Measurements from ENCODE around the gene HLF.

- TF ChIP-seq MAX (IDR thresholded peaks at IDR 0.05) (no peak), EP300 (IDR thresholded peaks at IDR 0.05; ENCODE audit: borderline replicate concordance) (no peak), TAF1 (IDR thresholded peaks at IDR 0.05; ENCODE audit: low read depth) (no peak), RAD21 (IDR thresholded peaks at IDR 0.05; ENCODE audit: low read depth) (no peak), TCF12 (IDR thresholded peaks at IDR 0.05; ENCODE audit: low read depth) (no peak), REST (IDR thresholded peaks at IDR 0.05; ENCODE audit: low read depth) (no peak), CEBPB (IDR thresholded peaks at IDR 0.05) (no peak), EGR1 (IDR thresholded peaks at IDR 0.05) (no peak)
These were observed 75.9 kb downstream of the HLF start for GRCh38 chr17:55340686-55341085.
